Sigmoid colon (tissue), 7 donors: ENCODE results near the gene TRIM37. TPM values are rescaled to one million over a fixed set of nuclear protein-coding genes. Genes with fewer than 3 reads are reported as not detected.

Experiments used
- DNase-seq: peaks from one replicate; pipeline ENCODE4 v3.0.0-alpha.2; 2019
- H3K27ac ChIP-seq, 4 donors: fragments of 200-600 bp; sonication (generic); one replicate each; pipeline ENCODE4 v1.5.1; 2016 to 2019; ENCODE audit warnings: mild to moderate bottlenecking in 1 of 4
- H3K27me3 ChIP-seq, 3 donors: fragments of 200-600 bp; sonication (generic); one replicate each; pipeline ENCODE4 v1.5.1; 2019; ENCODE audit warnings: mild to moderate bottlenecking in 1 of 3
- H3K36me3 ChIP-seq, 4 donors: fragments of 200-600 bp; sonication (generic); one replicate each; pipeline ENCODE4 v1.5.1; 2016 to 2019
- H3K4me1 ChIP-seq, 4 donors: fragments of 200-600 bp; sonication (generic); one replicate each; pipeline ENCODE4 v1.5.1; 2017 to 2019
- H3K4me3 ChIP-seq, 4 donors: fragments of 200-600 bp; sonication (generic); one replicate each; pipeline ENCODE4 v1.5.1; 2017 to 2019; ENCODE audit warnings: mild to moderate bottlenecking in 2 of 4, moderate library complexity in 1 of 4
- H3K9me3 ChIP-seq, 4 donors: fragments of 200-600 bp in 3 of 4; sonication (generic) in 3 of 4; one replicate each; pipeline versions ENCODE4 v1.5.1 to v1.6.1; 2013 to 2019
- CTCF ChIP-seq, 4 experiments: fragments of 450-650 bp in 3 of 4; fragments of 200-600 bp in 1 of 4; IDR thresholded peaks; one replicate each; pipeline ENCODE4 v1.5.1; 2016 to 2019; ENCODE audit warnings: antibody characterized with exemption in 4 of 4, mild to moderate bottlenecking in 3 of 4, moderate library complexity in 2 of 4
- EP300 ChIP-seq, 4 donors: sonication (generic); formaldehyde crosslinking; IDR thresholded peaks; one replicate each; pipeline ENCODE4 v1.6.1; 2017; ENCODE audit warnings: antibody characterized with exemption in 4 of 4
- POLR2A ChIP-seq, 2 donors: fragments of 450-650 bp; IDR thresholded peaks; one replicate each; pipeline ENCODE4 v1.6.1; 2016; ENCODE audit warnings: antibody characterized with exemption in 2 of 2, mild to moderate bottlenecking in 2 of 2, moderate library complexity in 2 of 2
- POLR2AphosphoS5 ChIP-seq, 4 donors: sonication (generic); formaldehyde crosslinking; IDR thresholded peaks; one replicate each; pipeline ENCODE4 v1.6.1; 2017; ENCODE audit warnings: antibody characterized with exemption in 4 of 4
- WGBS, 2 donors: extraction: QIAGEN DNeasy Blood & Tissue Kit; methylation state at CpG; one replicate each; pipeline ENCODE4 v1.1.7; 2013; 5-methylcytosine and 5-hydroxymethylcytosine counted together
- intact Hi-C: fragments of 100-400 bp; cut with DNase I; formaldehyde crosslinking; loops from one replicate; pipeline ENCODE4 v1.15.1; 2023
- polyA plus RNA-seq, 3 donors: library from polyadenylated mRNA; stranded (reverse); fragments of 200-250 nt; gene quantifications; one replicate each; pipeline ENCODE4 v1.2.3, GENCODE V29; 2013
- total RNA-seq, 4 donors: library from RNA; depleted of rRNA; stranded (reverse); fragments of >200 nt; gene quantifications; one replicate each; pipeline ENCODE4 v1.1.0, GENCODE V29; 2016
- donor health status: healthy with polysubstance abuse.
- donor health status: Bipolar disorder and iron deficiency.
- donor health status: healthy.

Gene TRIM37
- total and polyA plus RNA-seq, 7 donors, result 6.5 to 37.8 (median 20.2) TPM

GRCh38 chr17:59010026-59010425 lies 96.7 kb downstream of the TRIM37 start:
- intact Hi-C loops, result no loop called here

GRCh38 chr17:59008737-59009136 lies 97.9 kb downstream of the TRIM37 start:
- Histone ChIP-seq H3K27ac (no peak overlapping the region), H3K36me3 (peaks cover 0 to 28% (median 3%) of the 10 kb centered on the region in 4 donors), H3K9me3 (no peaks in the 10 kb centered on the region), H3K27me3 (no peaks in the 10 kb centered on the region), H3K4me1 (peaks cover 0 to 3% (median 0%) of the 10 kb centered on the region in 4 donors), H3K4me3 (no peak overlapping the region)
- TF ChIP-seq POLR2AphosphoS5 (IDR thresholded peaks at IDR 0.05) (no peak), CTCF (IDR thresholded peaks at IDR 0.05) (no peak), EP300 (IDR thresholded peaks at IDR 0.05) (no peak), POLR2A (IDR thresholded peaks at IDR 0.05) (no peak)
- 95 to 96% methylated on average over 2 of the region's 2 CpGs for WGBS, 2 donors
- DNase-seq, result no peak
- intact Hi-C loops, result loop anchor here (5.0 kb wide), 1 partner anchor 296 kb away; no protein-coding TSS in a partner anchor

More at GRCh38 chr17:59010026-59010425, 96.7 kb downstream of the TRIM37 start:
- DNase-seq, result no peak
- TF ChIP-seq CTCF (IDR thresholded peaks at IDR 0.05) (no peak), POLR2AphosphoS5 (IDR thresholded peaks at IDR 0.05) (no peak)
- no peaks in the 10 kb centered on the region for H3K27me3 ChIP-seq
- 96% methylated on average over 2 of the region's 2 CpGs for WGBS, 2 donors
- peaks cover 0 to 31% (median 3%) of the 10 kb centered on the region in 4 donors for H3K36me3 ChIP-seq
- H3K4me1 ChIP-seq, result no peaks in the 10 kb centered on the region
- H3K27ac ChIP-seq, result no peak overlapping the region
- no peaks in the 10 kb centered on the region for H3K9me3 ChIP-seq
- no peak overlapping the region for H3K4me3 ChIP-seq

- peaks cover 0 to 28% (median 3%) of the 10 kb centered on the region in 4 donors for H3K36me3 ChIP-seq
- intact Hi-C loops, result loop anchor here (5.0 kb wide), 1 partner anchor 296 kb away; no protein-coding TSS in a partner anchor
- peaks cover 0 to 3% (median 0%) of the 10 kb centered on the region in 4 donors for H3K4me1 ChIP-seq
- H3K27ac ChIP-seq, result no peak overlapping the region
- no peaks in the 10 kb centered on the region for H3K9me3 ChIP-seq
- no peaks in the 10 kb centered on the region for H3K27me3 ChIP-seq
- 85 to 93% methylated on average over 2 of the region's 2 CpGs for WGBS, 2 donors
- TF ChIP-seq POLR2A (IDR thresholded peaks at IDR 0.05) (no peak), CTCF (IDR thresholded peaks at IDR 0.05) (no peak), EP300 (IDR thresholded peaks at IDR 0.05) (no peak), POLR2AphosphoS5 (IDR thresholded peaks at IDR 0.05) (no peak)
- no peak for DNase-seq
- no peak overlapping the region for H3K4me3 ChIP-seq
Observed at GRCh38 chr17:59007995-59008394, 98.7 kb downstream of the TRIM37 start.

GRCh38 chr17:59004338-59005111 lies 102.2 kb downstream of the TRIM37 start:
- TF ChIP-seq POLR2AphosphoS5 (IDR thresholded peaks at IDR 0.05) (no peak), CTCF (IDR thresholded peaks at IDR 0.05) (peak; percentile 73 to 95 (median 85))
- Histone ChIP-seq H3K27me3 (no peaks in the 10 kb centered on the region), H3K27ac (no peak overlapping the region), H3K36me3 (peaks cover 0 to 28% (median 5%) of the 10 kb centered on the region in 4 donors), H3K4me3 (no peak overlapping the region), H3K4me1 (peaks cover 0 to 3% (median 0%) of the 10 kb centered on the region in 4 donors), H3K9me3 (no peaks in the 10 kb centered on the region)
- intact Hi-C loops, result loop anchor here (1.0 to 5.0 kb wide), 3 partner anchors 292 to 486 kb away; no protein-coding TSS in a partner anchor
- 16 to 23% methylated on average over 4 of the region's 4 CpGs for WGBS, 2 donors
- DNase-seq, result no peak
